Stimulated activated CD4-positive, alpha-beta T cell treated with anti-CD3 and anti-CD28 coated beads, Interleukin-12 subunit alpha, Interleukin-12 subunit beta, amount 100 ng/mL, for 48 hours (primary cell): ENCODE results near the gene SMIM13.

Experiments used
- DNase-seq, 3 donors: peaks; one replicate each; pipeline ENCODE4 v3.0.0-alpha.2; 2020; ENCODE audit warnings: low read depth in 2 of 3, low spot score in 1 of 3

Gene SMIM13

DNA sequence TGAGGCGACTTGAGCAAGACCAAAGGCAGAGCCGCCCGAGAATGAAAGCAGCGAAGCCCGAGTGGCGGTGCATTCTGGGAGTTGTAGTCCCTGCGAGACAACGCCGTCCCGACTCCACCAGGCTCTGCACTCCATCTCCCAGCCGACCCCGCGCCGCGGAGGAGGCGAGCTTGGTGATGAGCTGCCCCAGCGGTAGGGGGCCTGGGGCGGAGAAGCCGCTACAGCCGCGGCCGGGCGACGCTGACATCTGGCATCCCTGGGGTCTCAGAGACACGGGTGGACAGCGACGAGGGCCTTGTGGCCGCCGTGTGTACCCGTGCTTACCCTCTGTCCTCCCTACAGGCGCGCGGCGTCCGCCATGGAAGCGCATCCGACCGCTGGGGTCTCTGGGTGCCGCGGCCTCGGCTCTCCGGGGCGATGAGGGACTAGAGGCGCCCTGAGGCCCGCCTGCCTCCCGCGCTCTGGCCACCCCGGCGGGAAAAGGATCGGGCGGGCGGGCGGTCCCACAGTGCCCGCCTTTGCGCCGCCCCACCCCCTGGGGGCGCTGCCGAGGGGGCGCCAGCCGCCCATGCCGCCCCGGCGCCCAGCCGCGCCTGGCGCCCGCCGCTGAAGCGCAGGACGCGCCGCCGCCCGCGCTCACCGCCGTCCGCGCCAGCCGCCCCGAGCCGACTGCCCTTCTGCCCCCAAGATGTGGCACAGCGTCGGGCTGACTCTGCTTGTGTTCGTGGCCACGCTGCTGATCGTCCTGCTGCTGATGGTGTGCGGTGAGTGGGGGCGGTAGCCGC is at the start of gene SMIM13:
Gene SMIM13 (plus strand): TSS at position 209 of the 785 bp plus-strand sequence. CDS start 480 bp downstream, at position 689.
- peak; percentile 90 to 93 (median 91) for DNase-seq

DNA sequence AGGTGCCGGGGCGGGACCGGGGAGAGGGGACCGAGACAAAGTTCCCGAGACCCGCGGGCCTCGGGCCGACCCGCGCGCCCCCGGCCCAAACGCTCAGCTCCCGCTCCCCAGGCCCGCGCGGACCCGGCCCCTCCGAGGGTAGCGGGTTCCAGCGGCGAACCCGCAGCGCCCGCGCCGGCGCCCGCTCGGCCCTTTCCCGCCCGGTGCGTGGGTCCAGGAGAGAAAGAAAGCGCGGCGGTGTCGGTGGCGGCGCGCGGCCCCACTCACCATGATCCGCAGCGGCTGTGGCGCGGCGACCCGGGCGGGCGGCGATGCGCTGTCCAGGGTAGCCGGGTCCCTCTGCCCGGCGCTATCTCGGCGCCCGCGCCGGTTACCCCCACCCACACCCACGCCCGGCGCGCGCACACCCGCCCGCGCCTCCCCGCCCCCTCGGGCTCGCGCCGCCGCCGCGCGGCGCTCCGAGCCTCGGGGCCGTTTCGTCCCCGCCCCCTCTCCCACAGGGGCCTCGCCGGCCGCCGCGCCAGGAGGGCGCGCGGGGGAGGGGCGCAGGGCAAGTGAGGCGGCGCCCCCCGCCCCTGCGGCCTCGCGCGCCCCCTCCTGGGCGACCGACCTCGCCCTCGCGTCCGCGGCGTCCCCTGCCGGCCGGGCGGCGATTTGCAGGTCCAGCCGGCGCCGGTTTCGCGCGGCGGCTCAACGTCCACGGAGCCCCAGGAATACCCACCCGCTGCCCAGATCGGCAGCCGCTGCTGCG is 49.5 kb upstream of the SMIM13 start, which contains the start of gene ELOVL2:
Gene ELOVL2 (minus strand): TSS at position 345 of the 751 bp plus-strand sequence. CDS start 75 bp downstream, at position 270.
- peak in 1 of 3 donors; percentile 7 for DNase-seq

DNA sequence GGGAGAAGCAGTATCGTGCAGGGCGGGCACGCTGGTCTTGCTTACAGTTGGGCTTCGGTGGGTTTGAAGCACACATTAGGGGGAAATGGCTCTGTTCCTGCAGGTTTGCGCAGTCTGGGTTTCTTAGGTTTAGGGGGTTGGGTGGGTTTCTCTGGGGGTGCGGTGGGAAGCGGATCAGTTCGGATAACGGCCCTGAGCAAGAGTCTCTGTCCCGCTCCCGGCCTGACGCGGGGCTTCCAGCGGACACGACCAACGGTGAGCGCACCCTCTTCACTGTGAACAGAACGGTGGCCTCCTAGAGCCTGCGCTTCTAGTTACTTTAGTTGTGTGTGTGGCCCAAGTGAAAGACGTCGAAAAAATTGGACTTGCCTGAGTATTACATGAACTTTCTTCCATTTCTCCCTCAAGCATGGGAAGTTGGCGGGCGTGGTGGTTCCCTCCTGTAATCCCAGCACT is 48.9 kb upstream of the SMIM13 start:
- DNase-seq: no peak

DNA sequence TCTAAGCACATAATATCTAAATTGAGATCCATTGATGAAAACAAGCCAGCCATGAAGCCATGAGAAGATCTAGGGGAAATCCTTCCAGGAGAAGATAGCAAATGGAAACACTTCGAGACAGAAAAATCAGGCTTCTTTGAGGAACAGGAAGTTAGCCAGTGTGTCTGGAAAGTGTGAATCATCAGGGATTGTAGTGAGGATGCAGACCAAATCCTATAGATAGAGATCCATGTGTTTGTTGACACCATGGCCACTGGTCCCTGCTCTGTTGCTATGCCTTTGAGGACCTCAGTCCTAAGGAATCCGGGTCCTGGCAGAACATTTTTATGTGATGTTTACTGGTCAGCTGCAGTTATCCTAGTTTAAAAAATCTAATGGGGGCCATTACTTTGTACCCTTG is 42.9 kb upstream of the SMIM13 start:
- no peak for DNase-seq

DNA sequence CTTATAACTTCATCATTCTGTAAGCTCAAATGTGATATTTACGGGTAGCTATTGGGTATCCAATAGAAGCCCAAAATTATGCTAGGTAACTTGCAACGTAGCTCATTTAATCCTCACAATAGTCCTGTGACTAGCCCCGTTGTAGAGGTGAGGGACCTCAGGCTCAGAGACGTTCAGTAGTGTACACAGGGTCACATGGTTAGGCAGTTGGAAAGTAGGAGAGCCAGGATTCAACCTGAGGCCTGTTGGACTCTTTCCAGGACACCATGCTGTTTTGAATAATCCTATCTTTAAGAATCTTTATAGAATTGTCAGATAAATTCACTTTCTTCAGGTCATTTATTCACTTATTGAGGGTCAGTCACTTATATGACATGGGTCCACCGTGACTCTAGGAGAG is 40.3 kb upstream of the SMIM13 start:
- DNase-seq: no peak

DNA sequence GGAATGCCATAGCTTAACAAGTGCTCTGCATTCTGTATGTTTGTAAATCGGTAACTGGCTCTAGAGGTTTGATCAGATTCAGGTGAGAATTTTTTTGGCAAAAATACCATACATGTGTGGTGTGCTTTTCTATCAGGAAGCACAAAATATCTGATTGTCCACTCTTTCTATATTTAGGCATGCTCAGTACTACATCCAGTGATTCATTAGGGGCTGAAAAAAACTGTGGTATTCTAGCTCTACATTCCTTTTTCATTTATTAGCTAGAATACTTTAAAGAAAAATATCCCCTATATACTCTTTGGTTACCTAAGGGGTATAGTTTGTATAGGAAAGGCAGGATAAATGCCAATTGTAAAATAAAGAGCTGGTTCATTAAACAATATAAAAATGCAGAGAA is 38.9 kb upstream of the SMIM13 start:
- DNase-seq: no peak

DNA sequence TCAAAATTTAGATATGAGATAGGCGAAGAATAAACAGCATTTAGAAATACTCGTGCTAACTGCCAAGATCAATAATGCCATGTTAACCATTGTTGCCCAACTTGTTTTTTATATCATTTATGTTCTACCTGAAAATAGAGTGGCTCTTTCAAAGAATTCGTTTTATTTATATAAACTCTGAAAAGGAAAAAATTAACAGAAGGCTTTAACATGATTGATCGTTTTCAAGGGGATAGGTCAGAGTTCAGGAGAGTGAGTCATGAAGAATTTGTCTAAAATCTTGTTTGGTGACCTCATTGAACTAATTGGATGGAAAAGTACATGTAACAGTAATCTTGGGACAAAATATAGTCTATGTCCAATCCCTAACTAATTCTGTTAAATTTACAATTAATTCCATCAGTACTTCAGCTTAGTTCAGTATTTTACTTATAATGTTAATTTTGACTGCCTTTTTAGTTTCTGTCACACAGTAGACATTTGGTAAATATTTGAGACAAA is 38.5 kb upstream of the SMIM13 start:
- DNase-seq: no peak

DNA sequence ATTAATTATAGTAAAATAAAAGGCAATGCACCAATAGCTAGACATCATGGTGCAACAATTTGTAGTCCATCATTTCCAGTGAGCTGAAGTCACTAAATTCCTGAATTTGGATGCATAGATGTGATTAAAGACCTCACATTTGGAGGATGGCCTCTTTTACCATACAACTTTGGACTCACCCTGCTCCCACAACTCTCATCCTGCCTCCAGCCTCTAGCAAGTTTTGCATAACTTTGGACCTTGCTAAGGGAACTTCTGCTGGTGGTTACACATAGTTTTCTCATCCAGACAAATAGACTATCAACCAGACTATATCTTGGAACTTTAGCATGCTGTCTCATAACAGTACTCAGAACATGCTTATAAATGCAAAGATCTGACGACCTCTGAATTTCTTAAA is 36.8 kb upstream of the SMIM13 start:
- no peak for DNase-seq

DNA sequence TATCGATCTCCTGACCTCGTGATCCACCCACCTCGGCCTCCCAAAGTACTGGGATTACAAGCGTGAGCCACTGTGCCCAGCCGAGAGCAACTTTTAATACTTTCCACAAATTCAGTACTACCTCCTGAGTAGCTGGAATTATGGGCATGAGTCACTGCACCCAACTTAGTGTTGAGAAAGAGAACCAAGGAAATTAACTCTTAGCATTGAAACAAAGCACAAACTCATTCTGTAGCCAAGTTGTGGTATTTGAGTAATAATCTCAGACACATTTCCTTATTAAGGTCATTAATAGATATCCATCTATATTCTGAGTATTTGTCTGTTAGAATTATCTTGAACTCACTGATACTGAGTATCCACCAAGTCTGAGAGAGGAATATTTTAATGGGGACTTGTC is 35.2 kb upstream of the SMIM13 start:
- DNase-seq: no peak

DNA sequence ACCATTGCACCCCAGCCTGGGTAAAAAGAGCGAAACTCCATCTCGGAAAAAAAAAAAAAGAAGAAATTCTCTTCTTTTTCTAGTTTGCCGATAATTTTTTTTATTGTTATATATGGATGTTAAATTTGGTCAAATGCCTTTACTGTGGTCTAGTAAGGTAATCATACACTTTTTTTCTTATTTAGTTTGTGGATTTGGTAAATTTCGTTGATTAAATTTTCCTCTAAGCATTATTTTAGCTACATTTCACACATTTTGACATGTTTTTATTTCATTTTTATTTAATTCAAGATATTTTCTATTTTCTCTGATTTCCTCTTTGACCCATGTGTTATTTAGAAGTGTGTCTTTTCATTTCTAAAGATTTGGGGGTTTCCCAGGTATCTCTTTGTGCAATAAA is 31.6 kb upstream of the SMIM13 start:
- no peak for DNase-seq

DNA sequence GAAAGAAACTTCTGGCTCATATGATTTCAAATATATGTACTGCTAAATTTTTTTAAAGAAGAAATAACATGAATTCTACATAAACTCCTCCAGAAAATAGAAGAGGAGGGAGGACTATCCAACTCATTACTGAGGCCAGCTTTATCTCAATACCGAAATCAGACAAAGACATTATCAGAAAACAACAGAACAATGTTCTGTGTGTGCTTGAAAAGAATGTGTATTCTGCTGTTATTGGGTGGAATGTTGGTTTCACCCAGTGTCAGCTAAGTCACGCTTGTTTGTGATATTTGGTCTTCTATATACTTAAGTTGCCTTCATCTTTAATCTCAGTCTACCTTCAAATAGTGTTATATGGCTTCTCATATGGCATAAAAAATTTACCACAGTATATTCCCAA is 30.9 kb upstream of the SMIM13 start:
- DNase-seq: no peak

DNA sequence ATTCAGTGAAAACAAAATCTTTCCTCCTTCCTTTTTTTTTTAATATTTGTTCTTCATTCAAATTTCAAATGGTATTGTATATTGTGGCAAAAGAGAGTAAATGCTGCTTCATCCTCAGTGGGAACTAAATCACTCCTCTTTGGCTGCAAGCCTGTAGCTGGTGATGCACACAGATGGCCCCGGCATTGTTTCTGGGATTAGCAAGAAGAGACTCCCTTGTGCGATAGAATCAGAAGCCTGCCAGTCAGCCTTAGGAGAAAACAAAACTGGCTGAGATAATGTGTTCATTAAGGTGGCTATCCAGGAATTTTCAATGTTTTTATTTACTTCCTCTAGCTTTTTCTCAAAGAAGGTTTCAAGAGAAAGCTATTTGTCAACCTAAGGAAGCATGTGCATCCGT is 28.8 kb upstream of the SMIM13 start:
- DNase-seq: no peak

DNA sequence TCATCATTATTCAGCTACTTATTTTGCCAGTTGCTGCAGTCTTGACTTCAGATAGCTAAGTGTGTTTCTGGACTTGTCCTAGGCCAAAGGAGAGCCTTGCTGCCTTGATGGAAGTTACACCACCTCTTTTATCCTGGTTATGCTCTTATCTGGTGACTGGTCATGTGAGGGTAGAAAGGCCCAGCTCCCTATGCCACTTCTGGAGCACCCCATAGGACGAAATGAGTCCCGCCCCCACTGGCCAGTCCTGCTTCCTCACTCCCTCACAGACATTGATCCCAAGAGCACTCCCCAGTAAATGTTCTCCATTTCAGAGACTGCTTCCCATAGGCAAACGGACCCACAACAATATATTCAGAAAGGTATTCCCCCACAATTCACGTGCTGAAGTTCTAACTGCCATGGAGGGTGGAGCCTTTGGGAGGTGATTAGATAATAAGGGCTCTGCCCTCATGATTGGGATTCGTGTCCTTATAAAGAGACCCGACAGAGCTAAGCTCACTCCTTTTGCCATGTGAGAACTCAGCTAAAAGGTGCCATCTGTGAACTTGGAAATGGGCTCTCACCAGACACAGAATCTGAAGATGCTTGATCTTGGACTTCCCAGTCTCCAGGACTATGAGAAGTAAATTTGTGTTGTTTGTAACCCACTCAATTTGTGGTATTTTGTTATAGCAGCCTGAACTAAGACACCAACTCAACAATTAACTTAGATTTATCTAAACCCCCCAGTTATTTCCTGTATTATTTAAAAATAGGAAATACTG is 28.0 kb upstream of the SMIM13 start:
- DNase-seq: no peak

DNA sequence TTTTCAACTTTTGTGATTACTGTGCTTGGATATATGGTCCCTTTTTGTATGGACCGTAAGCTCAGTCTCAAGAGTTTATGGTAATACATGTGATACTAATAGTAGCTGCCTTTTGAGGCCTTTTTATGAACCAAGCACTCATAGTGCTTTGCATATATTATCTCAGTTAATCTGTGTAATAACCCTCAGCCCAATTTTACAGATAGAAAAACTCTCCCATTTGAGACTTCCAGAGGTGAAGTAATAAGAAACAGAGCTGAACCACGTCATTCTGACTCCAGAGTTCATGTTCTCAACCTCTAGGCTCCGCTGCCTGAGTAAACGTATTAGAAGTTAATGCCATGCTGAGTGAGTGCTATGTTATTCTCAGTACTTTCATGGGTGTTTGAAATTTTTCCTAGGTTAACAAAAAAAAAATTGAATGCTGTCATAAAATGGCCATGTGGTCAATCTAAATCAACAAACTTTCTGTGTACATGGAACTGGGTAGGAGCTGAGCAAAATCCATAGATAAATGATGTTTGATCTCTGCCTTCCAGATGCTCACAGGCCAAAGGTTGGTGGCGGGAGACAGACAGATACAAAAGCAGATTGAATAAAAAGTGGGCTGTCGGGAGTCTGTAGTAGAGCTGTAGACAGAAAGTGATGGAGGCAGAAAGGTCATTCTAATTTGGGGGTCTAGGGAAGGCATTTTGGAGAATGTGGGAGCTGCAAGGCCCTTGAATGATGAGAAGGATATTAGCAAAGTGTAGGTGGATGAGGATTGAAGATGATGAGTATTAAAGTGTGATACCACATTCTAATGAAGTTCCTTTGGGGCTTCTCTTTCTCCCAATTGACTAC is 26.9 kb upstream of the SMIM13 start:
- DNase-seq: no peak

DNA sequence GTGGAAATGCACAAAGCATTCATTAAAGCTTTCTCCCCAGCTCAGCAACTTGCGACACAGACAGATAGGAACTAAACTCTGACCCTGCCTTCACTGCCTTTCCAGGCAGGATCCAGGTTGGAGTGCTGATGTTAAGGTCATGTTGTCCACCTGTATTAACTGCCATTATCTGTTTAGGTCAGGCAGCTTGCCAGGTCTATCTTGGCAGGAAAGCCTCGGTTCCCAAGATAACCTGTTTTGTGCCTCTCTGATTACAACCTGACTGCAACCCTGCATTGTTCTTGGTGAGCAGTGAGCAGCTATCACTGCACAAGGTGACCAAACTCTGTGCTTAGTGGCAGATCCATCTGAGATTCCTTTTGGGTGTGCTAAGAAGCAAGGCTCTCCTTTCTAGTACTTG is 26.3 kb upstream of the SMIM13 start:
- no peak for DNase-seq

DNA sequence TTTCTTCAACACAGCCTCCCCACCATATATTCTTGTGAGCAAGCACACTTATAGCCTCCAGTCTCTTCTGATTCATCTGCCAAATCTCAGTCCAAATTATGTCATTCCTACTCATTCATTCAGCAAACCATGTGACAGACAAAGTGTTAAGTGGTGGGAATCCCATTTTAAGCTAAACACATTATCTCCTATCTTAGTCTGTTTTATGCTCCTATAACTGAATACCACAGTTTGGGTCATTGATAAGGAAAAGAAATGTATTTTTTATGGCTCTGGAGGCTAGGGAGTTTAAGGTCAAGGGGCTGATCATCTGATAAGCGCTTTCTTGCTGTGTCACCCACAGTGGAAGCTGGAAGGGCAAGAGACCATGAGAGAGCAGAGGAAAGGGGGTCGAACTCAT is 23.9 kb upstream of the SMIM13 start:
- no peak for DNase-seq

DNA sequence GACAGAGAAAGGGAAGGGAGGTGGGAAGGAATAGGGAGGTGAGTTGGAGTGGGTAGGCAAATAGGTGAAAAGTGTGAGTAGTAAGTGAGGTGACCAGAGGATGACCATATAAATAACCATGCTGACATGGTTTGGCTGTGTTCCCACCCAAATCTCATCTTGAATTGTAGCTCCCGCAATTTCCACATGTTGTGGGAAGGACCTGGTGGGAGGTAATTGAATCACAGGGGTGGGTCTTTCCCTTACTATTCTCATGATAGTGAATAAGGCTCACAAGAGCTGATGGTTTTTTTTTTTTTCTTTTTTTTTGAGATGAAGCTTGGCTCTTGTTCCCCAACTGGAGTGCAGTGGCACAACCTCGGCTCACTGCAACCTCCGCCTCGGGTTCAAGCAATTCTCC is 21.5 kb upstream of the SMIM13 start:
- no peak for DNase-seq

DNA sequence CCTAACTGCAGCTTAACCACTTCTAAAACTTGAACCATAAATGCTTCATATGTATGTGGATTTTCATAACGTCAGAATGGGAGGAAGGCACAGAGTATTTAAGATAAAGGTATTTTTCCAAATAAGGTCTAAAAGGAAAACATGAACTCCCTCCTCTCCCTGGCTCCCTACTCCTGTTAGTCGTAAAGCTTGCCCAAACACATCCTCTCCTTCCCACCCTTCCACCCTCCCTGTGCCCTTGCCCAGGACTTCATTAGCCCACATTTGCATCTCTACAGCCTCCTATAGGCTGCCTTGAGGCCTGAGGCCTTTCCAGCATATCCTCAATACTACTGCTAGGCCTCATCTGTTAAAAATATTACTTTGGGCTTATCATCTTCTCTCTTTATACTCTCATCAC is 17.1 kb upstream of the SMIM13 start:
- DNase-seq: no peak

DNA sequence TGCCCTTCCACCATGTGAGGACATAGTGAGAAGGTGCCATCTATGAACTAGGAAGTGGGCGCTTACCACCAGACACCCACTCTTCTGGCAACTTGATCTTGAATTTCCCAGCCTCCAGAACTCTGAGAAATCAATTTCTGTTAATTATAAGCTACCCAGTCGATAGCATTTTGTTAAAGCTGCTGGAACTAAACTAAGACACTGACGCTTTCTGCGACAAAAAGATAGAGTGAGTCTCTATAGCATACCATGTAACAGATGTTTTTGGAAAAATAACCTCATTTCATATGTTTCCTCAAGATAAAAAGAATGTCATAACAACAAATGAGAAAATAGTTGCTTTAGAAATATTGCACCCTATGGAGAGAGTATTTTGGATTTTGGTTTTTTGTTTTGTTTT is 15.4 kb upstream of the SMIM13 start:
- DNase-seq: no peak

DNA sequence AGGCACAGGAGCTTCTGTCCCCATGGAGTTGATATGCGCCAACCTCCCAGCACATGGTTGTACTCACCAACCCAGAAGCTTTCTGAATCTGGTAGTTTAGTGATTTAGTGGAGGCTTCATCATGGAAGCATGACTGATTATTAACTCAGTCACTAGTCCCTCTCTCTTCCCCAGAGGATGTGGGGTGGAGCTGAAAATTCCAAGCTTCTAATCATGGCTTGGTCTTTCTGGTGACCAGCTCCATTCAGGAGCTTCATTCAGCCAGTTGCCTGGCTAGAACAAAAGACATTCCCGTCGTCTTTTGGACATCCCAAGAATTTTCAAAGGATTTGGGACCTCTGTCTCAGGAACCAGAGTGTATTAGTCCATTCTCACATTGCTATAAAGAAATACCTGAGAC is 13.3 kb upstream of the SMIM13 start:
- no peak for DNase-seq

DNA sequence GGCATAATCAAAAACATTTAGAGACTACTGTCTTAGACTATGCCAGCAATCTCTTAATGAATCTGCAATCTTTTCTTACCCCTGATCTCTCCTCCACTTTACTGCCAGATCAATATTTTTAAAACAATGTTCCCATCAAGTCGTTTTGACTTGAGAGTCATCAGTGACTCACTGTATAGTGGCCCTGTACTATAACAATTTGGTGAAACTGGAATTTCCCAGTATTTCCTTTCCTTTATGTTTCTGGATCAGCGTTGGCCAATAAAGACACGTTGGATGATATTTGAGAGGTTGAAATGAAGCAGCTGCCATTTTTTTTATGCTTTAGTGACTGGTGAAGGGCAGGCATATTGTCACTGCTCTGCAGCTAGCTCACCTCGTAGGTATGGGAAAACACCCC is 10.1 kb upstream of the SMIM13 start:
- DNase-seq: no peak
